HG03432 (cell line): ENCODE results near the gene CEP104.
A peak's percentile ranks its signal among the peaks of the same experiment; 100 is the strongest.
"Not testable (repeated sequence)": the region's sequence is repeated elsewhere in the genome, so short reads cannot be mapped to it uniquely, and the experiment has no call there.

Source experiments
- ATAC-seq: cut with Tn5 transposase; IDR thresholded peaks from one replicate; pipeline ENCODE4 v1.9.1; 2021; ENCODE audit warnings: mild to moderate bottlenecking, moderate library complexity; ENCODE audit not compliant: unreplicated experiment

The CEP104 gene

GRCh38 chr1:3803905-3804626, 52.9 kb downstream of the CEP104 start:
- no peak for ATAC-seq

- ATAC-seq = not testable (repeated sequence)
These were observed 56.2 kb downstream of the CEP104 start for GRCh38 chr1:3800795-3801194.

GRCh38 chr1:3799976-3800685, 56.9 kb downstream of the CEP104 start:
- no peak for ATAC-seq

GRCh38 chr1:3796215-3797061, 60.6 kb downstream of the CEP104 start, which contains the start of gene LRRC47:
TSS of gene LRRC47 (minus strand) at chr1:3796498. CDS start at chr1:3796476, 22 bp downstream.
- ATAC-seq = peak; percentile 97

GRCh38 chr1:3795453-3796214, 61.4 kb downstream of the CEP104 start:
- ATAC-seq = peak; percentile 38

- ATAC-seq = no peak
These were observed 66.1 kb downstream of the CEP104 start for GRCh38 chr1:3790952-3791351.

GRCh38 chr1:3790500-3790923, 66.5 kb downstream of the CEP104 start:
- no peak for ATAC-seq

GRCh38 chr1:3789421-3790300, 67.3 kb downstream of the CEP104 start:
- no peak for ATAC-seq

- ATAC-seq = no peak
These were observed 68.1 kb downstream of the CEP104 start for GRCh38 chr1:3788756-3789420.

- no peak for ATAC-seq
These were observed 69.0 kb downstream of the CEP104 start for GRCh38 chr1:3787745-3788605.

- ATAC-seq = no peak
These were observed 69.7 kb downstream of the CEP104 start for GRCh38 chr1:3787349-3787715.

GRCh38 chr1:3786468-3787348, 70.3 kb downstream of the CEP104 start:
- no peak for ATAC-seq

- ATAC-seq = no peak
These were observed 71.4 kb downstream of the CEP104 start for GRCh38 chr1:3785456-3786157.

- ATAC-seq = no peak
These were observed 72.0 kb downstream of the CEP104 start for GRCh38 chr1:3785045-3785444.

- ATAC-seq = no peak
These were observed 73.1 kb downstream of the CEP104 start for GRCh38 chr1:3783651-3784474.

- no peak for ATAC-seq
These were observed 76.1 kb downstream of the CEP104 start for GRCh38 chr1:3780901-3781300.
